Measurements from ENCODE around the gene DCST2. TPM values are rescaled to one million over a fixed set of nuclear protein-coding genes. Genes with fewer than 3 reads are reported as not detected.

Gene DCST2
- total and polyA plus RNA-seq, 2 of the 8 experiments (the other 6 are each of a cell fraction or from before 2014, with no cell fraction given): 0.43 to 2.1 TPM

GRCh38 chr1:154970631-154971340 lies 62.8 kb downstream of the DCST2 start, which contains the start of gene SHC1:
SHC1 (minus strand) TSS chr1:154970747; CDS start chr1:154970526, 221 bp downstream.
- peaks cover 9% of the 10 kb centered on the region in 2 experiments for H4K20me1 ChIP-seq (replicated peaks in 1 of 2; ENCODE audit: control insufficient read depth in 1 of 2, insufficient read depth in 2 of 2, low read length in 2 of 2)
- no peaks in the 10 kb centered on the region for H3K9me3 ChIP-seq (ENCODE audit: insufficient read depth in 2 of 2, low read depth in 1 of 2, low read length in 1 of 2)
- peak within 1 kb of the TSS; percentile 91 for H3K27ac ChIP-seq (ENCODE audit: low read depth, low read length)
- peak within 1 kb of the TSS; percentile 95 for H2BK120ac ChIP-seq (replicated peaks; ENCODE audit: low read depth, low read length)
- H2AFZ ChIP-seq (ENCODE audit: low read length): no peak within 1 kb of the TSS
- H2BK15ac ChIP-seq (ENCODE audit: low read length): peak within 1 kb of the TSS; percentile 85
- H3K79me1 ChIP-seq (ENCODE audit: low read depth, low read length): peaks cover 14% of the 10 kb centered on the region; the same call in 1 of the 2 replicates
- H3K36me3 ChIP-seq (ENCODE audit: control insufficient read depth in 2 of 4, insufficient read depth in 4 of 4, low read length in 3 of 4): peaks cover 13 to 26% (median 22%) of the 10 kb centered on the region in 4 experiments
- H3K4me3 ChIP-seq (ENCODE audit: extremely low read depth in 1 of 4, insufficient read depth in 2 of 4, low read depth in 3 of 4, low read length in 4 of 4): peak within 1 kb of the TSS; percentile 61 to 80 (median 76)
- peak; percentile 84 to 90 for DNase-seq (ENCODE audit: low read depth in 1 of 2, low spot score in 2 of 2)
- H2BK20ac ChIP-seq (ENCODE audit: low read length): peak within 1 kb of the TSS; percentile 88
- peak within 1 kb of the TSS; percentile 78 for H3K4me2 ChIP-seq (ENCODE audit: insufficient read depth in 1 of 2, low read depth in 2 of 2, low read length in 2 of 2)
- no peaks in the 10 kb centered on the region for H3K27me3 ChIP-seq (replicated peaks in 1 of 4; ENCODE audit: control insufficient read depth in 3 of 4, extremely low read depth in 1 of 4, insufficient read depth in 3 of 4, low read length in 3 of 4)
- H4K91ac ChIP-seq (replicated peaks; ENCODE audit: insufficient read length, low read length): peak within 1 kb of the TSS; percentile 100
- peak within 1 kb of the TSS; percentile 99 for H2BK5ac ChIP-seq (ENCODE audit: low read depth, low read length)
- H3K14ac ChIP-seq (ENCODE audit: insufficient read length): peak within 1 kb of the TSS; percentile 16
- H2AK5ac ChIP-seq (ENCODE audit: low read depth, low read length): peak within 1 kb of the TSS; percentile 100
- peaks cover 29% of the 10 kb centered on the region for H3K23me2 ChIP-seq (ENCODE audit: low read depth, low read length)
- peak within 1 kb of the TSS; percentile 92 for H4K5ac ChIP-seq (ENCODE audit: insufficient read length, low read depth, low read length)
- POLR2A ChIA-PET (ENCODE audit: partially characterized antibody): interaction anchor here (0.6 to 42.8 kb wide), 20 partner anchors 11 to 1090 kb away, joined by 3 to 702 read pairs (median 4); partner anchors contain the start of genes ADAM15, FLAD1, LENEP and PBXIP1
- CTCF ChIA-PET (ENCODE audit: partially characterized antibody): interaction anchor here (0.7 to 20.6 kb wide), 16 partner anchors 10 to 114 kb away, joined by 3 to 334 read pairs (median 6); partner anchors contain the start of genes ADAM15, EFNA4, FLAD1 and LENEP
- no peak for FAIRE-seq
- WGBS, 2 experiments (ENCODE audit: extremely low coverage in 1 of 2, insufficient coverage in 1 of 2, insufficient read length in 1 of 2, insufficient replicate concordance in 2 of 2, low coverage in 1 of 2, low lambda C conversion rate in 2 of 2, missing lambda C conversion rate in 1 of 2): 3% methylated on average over 14 of the region's 15 CpGs; no CpG with 5 or more reads in 1 of the 2 experiments
- H3K56ac ChIP-seq (replicated peaks; ENCODE audit: insufficient read length, low read depth, low read length): peak within 1 kb of the TSS; percentile 94
- H3K4me1 ChIP-seq (replicated peaks in 1 of 4; ENCODE audit: control insufficient read depth in 3 of 4, insufficient read depth in 4 of 4, low read length in 3 of 4): peaks cover 3 to 19% (median 14%) of the 10 kb centered on the region in 4 experiments
- peak within 1 kb of the TSS; percentile 55 to 81 (median 70) for H3K9ac ChIP-seq (replicated peaks in 1 of 4; ENCODE audit: extremely low read depth in 1 of 4, low read depth in 3 of 4, low read length in 3 of 4)
- peak within 1 kb of the TSS; percentile 74 for H4K8ac ChIP-seq (ENCODE audit: extremely low read depth, insufficient read depth, low read length)
- H3K18ac ChIP-seq (ENCODE audit: extremely low read depth, low read length): peak within 1 kb of the TSS; percentile 84
- H3K23ac ChIP-seq (ENCODE audit: insufficient read length): peak within 1 kb of the TSS; percentile 61
- peak within 1 kb of the TSS; percentile 98 for H3K4ac ChIP-seq (replicated peaks; ENCODE audit: insufficient read length, low read depth, low read length)
- peaks cover 12 to 47% of the 10 kb centered on the region in 2 experiments for H3K79me2 ChIP-seq (ENCODE audit: control insufficient read depth in 1 of 2, insufficient read depth in 2 of 2, low read length in 2 of 2)
- peak within 1 kb of the TSS; percentile 100 for H2BK12ac ChIP-seq (ENCODE audit: low read depth, low read length)
- TF ChIP-seq TCF12 (IDR thresholded peaks at IDR 0.05; ENCODE audit: low read depth, low read length): no peak
- no peak for TF ChIP-seq NANOG (IDR thresholded peaks at IDR 0.05; ENCODE audit: insufficient read depth, low read depth, low read length, poor library complexity, severe bottlenecking)
- TF ChIP-seq ASH2L (IDR thresholded peaks at IDR 0.05; ENCODE audit: low read length): peak; percentile 48
- TF ChIP-seq CHD1 (IDR thresholded peaks at IDR 0.05; ENCODE audit: low read depth, low read length): no peak
- TF ChIP-seq KDM1A (IDR thresholded peaks at IDR 0.05; ENCODE audit: borderline replicate concordance, low read length): no peak
- TF ChIP-seq EP300 (IDR thresholded peaks at IDR 0.05; ENCODE audit: borderline replicate concordance in 1 of 2, low read depth in 2 of 2, low read length in 2 of 2): no peak; a peak in 1 of 3 replicates
- peak; percentile 82 for TF ChIP-seq BACH1 (IDR thresholded peaks at IDR 0.05; ENCODE audit: low read length)
- no peak for TF ChIP-seq SP2 (IDR thresholded peaks at IDR 0.05; ENCODE audit: low read length)
- no peak for TF ChIP-seq FOSL1 (IDR thresholded peaks at IDR 0.05; ENCODE audit: insufficient read depth, low read depth, low read length)
- TF ChIP-seq PHF8 (conservative IDR thresholded peaks at IDR 0.05; ENCODE audit: low read depth, low read length): no peak

All from H1 (cell line).